Upper lobe of right lung (tissue), 1 donor: ENCODE measurements around the gene HDAC4. TPM values are rescaled to one million over a fixed set of nuclear protein-coding genes. Genes with fewer than 3 reads are reported as not detected.
A peak's percentile ranks its signal among the peaks of the same experiment; 100 is the strongest.

ENCODE experiments used
- ATAC-seq: fragments of 200-7000 bp; cut with Tn5 transposase; one replicate; pipeline ENCODE4 v1.9.1; 2020; ENCODE audit warnings: mild to moderate bottlenecking, moderate library complexity
- DNase-seq: peaks from one replicate; pipeline ENCODE4 v3.0.0-alpha.2; 2020
- H3K27ac ChIP-seq: fragments of 200-600 bp; one replicate; pipeline ENCODE4 v1.8.0; 2022
- H3K27me3 ChIP-seq: fragments of 200-600 bp; one replicate; pipeline ENCODE4 v1.8.0; 2022; ENCODE audit warnings: mild to moderate bottlenecking
- H3K36me3 ChIP-seq: fragments of 200-600 bp; one replicate; pipeline ENCODE4 v1.8.0; 2022
- H3K4me1 ChIP-seq: fragments of 200-600 bp; one replicate; pipeline ENCODE4 v1.8.0; 2022
- H3K4me3 ChIP-seq: fragments of 200-600 bp; one replicate; pipeline ENCODE4 v1.8.0; 2022; ENCODE audit warnings: mild to moderate bottlenecking
- H3K9me3 ChIP-seq: fragments of 200-600 bp; one replicate; pipeline ENCODE4 v1.8.0; 2022
- intact Hi-C: fragments of 100-400 bp; cut with DNase I; formaldehyde crosslinking; loops from one replicate; pipeline ENCODE4 v1.11.0; 2022
- total RNA-seq: library from RNA; stranded (reverse); fragmentation: NEBNext Ultra II Directional; extraction: Animal tissue kit (Norgen Biotek cat#: 25700); gene quantifications from one replicate; pipeline ENCODE4 v1.2.1, GENCODE V29; 2021
- TF ChIP-seq, protein P1 (sequence below): fragments of 200-600 bp; IDR thresholded peaks from one replicate; pipeline ENCODE4 v1.8.0; 2022; ENCODE audit warnings: antibody characterized with exemption
- donor health status: DM: no; HTN: yes; CAD: no; lungs with severe emphysema.

Gene HDAC4
- total RNA-seq, 1 donor from 2014 or later: 44.1 TPM

DNA sequence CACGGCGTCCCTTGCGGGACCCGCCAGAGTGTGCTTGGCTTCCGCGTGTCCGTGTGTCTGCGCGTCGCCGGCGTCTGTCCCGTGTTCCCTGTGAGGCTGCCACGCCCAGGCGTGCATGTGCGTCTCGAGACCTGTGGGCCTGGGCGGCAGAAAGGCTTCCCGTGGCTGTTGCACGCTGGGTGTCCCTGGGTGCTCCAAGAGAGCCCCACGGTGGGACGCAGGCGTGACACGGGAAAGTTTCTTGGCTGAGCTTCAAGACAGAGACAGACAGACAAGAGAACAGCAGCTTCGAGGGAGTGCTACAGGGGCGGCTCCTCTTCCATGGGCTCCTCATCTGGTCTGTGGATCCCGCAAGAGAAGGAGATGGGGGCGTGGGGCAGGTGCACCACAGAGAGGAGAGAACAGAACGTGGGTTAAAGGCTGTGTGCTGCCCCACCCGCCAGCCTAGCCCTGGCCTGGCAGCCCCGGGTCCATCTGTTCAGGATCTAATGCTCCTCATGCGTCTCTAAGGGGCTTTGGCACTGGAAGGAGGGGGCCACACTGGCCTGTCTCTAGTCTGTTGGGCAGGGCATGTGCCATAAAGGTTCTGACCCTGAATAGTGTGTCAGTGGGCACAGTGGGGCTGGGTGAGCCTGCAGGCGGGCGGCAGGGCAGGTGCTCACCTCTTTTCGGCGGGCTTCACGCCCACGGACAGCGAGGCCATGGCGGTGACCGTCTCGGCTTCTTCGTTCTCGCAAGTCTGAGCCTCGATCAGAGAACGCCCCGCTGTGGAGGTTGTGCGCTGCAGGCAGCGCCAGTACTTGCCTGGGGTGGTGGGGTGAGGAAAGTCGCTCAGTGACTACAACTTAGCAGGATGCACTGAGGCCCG is 347.8 kb downstream of the HDAC4 start:
- ATAC-seq (peak; percentile 12), DNase-seq (no peak)
- Histone ChIP-seq H3K36me3 (peaks cover 37% of the 10 kb centered on the region), H3K27me3 (no peaks in the 10 kb centered on the region), H3K4me1 (no peaks in the 10 kb centered on the region), H3K4me3 (no peak overlapping the region), H3K9me3 (no peaks in the 10 kb centered on the region), H3K27ac (no peak overlapping the region)
- TF ChIP-seq, protein P1, sequence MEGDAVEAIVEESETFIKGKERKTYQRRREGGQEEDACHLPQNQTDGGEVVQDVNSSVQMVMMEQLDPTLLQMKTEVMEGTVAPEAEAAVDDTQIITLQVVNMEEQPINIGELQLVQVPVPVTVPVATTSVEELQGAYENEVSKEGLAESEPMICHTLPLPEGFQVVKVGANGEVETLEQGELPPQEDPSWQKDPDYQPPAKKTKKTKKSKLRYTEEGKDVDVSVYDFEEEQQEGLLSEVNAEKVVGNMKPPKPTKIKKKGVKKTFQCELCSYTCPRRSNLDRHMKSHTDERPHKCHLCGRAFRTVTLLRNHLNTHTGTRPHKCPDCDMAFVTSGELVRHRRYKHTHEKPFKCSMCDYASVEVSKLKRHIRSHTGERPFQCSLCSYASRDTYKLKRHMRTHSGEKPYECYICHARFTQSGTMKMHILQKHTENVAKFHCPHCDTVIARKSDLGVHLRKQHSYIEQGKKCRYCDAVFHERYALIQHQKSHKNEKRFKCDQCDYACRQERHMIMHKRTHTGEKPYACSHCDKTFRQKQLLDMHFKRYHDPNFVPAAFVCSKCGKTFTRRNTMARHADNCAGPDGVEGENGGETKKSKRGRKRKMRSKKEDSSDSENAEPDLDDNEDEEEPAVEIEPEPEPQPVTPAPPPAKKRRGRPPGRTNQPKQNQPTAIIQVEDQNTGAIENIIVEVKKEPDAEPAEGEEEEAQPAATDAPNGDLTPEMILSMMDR: no peak
- intact Hi-C loops: no loop called here

DNA sequence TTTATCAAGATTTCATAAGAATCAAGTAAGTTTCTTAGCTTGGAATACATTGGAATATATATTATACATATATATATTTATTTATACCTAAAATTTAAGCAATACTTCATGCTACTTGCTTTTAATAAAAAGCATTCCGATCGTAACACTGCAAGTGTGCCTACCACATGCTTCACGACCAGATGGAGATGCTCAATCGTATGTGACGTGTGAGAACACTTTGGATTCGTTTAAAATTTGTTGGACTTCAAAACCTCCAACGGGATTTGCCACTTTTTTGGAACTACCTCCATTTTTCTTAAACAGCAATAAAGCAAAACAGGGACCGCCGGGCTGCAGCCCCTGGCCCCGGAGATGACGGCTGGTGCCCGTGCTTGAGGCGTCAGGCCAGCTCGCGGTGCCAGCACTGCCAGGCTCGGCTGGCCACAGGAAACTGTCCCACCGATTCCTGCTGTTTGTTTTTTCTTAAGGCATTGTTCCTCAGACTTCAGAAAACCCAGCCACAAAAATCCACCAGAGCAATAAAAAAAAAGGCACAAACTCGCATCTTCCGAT is 348.9 kb downstream of the HDAC4 start:
- ATAC-seq: no peak
- intact Hi-C loops: no loop called here
- no peak overlapping the region for H3K4me3 ChIP-seq
- TF ChIP-seq, protein P1: no peak
- no peaks in the 10 kb centered on the region for H3K4me1 ChIP-seq
- no peak overlapping the region for H3K27ac ChIP-seq
- no peaks in the 10 kb centered on the region for H3K9me3 ChIP-seq
- H3K36me3 ChIP-seq: peaks cover 37% of the 10 kb centered on the region
- DNase-seq: no peak
- no peaks in the 10 kb centered on the region for H3K27me3 ChIP-seq

DNA sequence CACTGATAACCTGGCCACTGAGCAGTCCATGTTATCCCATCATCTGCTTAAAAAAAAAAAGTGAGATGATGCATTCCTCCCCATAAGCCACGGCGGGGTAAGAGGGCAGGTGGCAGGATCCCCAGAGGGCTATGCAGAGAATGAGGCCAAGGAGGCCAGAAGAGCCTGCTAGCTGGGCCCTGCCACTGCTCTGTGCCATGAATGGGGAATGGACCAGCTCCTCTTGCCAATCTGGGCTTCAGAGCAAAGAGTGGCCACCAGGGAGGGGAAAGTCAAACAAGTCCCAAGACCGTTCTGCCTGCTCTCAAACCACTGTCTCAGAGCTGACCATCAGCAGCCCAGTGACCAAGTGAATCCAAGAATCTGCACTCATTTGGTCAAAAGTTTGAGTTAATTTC is 350.6 kb downstream of the HDAC4 start:
- H3K4me1 ChIP-seq: no peaks in the 10 kb centered on the region
- H3K27me3 ChIP-seq: no peaks in the 10 kb centered on the region
- peaks cover 37% of the 10 kb centered on the region for H3K36me3 ChIP-seq
- intact Hi-C loops: no loop called here
- ATAC-seq: no peak
- TF ChIP-seq, protein P1: no peak
- no peak for DNase-seq
- H3K27ac ChIP-seq: no peak overlapping the region
- no peak overlapping the region for H3K4me3 ChIP-seq
- no peaks in the 10 kb centered on the region for H3K9me3 ChIP-seq

DNA sequence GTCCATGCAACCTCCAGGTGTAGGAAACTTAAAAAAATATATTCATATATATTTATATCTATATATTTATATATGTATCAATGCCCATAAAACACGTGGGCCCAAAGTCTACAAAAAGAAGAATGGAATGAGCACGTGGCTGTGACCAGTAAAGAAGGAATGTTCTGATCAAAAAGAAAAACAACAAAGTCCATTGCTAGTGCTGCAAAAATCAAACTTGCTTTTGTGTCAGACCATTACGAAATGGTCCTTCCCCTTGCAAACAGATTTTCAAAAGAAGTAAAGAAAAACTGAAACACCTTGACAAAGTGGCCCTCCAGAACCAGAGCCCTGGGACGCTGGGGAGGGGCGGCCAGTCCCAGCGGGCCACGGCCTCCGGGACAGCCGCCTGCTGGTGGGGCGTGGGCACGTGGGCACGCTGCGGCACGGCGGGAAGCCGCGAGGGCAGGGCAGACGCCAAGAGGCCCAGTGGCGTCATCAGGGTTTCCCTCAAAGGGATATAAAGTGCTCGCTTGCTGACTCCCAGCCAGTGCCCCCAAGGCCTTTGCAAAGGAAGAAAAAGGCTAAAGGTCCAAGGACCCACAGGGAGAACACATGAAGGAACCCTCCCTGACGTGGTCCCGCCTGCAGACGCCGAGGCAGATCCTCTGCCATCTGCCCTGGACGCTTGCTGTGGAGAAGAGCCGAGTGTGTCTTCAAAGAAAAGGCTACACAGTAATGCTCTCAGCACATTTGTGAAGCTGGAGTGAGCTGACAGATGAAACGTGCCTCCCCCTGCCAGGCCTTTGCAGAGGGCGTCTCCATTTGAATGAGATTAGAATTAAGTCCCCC is 351.2 kb downstream of the HDAC4 start:
- intact Hi-C loops: no loop called here
- DNase-seq: no peak
- TF ChIP-seq, protein P1: no peak

DNA sequence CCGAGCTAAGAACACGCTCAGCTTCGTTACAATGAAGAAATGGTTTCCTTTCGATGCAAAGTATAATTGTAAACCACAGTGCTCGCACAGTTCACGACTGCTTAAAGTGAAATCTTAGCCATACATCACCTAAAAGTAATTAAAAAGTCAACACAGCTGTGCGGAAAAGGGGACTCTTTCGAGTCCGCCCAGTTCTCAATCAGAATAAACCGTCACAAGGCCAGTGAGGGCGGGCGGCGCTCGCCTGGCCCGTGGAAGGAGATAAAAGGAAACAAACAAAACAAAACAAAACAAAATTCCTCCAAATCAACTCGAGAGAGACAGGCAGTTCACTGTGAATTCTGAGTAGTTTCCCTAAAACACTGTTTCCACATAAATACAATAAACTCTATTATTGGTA is 352.1 kb downstream of the HDAC4 start:
- TF ChIP-seq, protein P1: no peak
- no peak for DNase-seq
- Histone ChIP-seq H3K27ac (no peak overlapping the region), H3K4me3 (no peak overlapping the region), H3K36me3 (peaks cover 26% of the 10 kb centered on the region), H3K4me1 (no peaks in the 10 kb centered on the region), H3K9me3 (no peaks in the 10 kb centered on the region), H3K27me3 (no peaks in the 10 kb centered on the region)
- ATAC-seq: no peak
- intact Hi-C loops: no loop called here

More for the DNA sequence above, 351.2 kb downstream of the HDAC4 start:
- H3K4me3 ChIP-seq: no peak overlapping the region
- no peak overlapping the region for H3K27ac ChIP-seq
- H3K4me1 ChIP-seq: no peaks in the 10 kb centered on the region
- no peak for ATAC-seq
- peaks cover 35% of the 10 kb centered on the region for H3K36me3 ChIP-seq
- no peaks in the 10 kb centered on the region for H3K27me3 ChIP-seq
- H3K9me3 ChIP-seq: no peaks in the 10 kb centered on the region
